NCI-H524 treated with DMSO at 0.1 percent for 48 hours (cell line): Measurements from ENCODE around the gene FREM2.
A peak's percentile ranks its signal among the peaks of the same experiment; 100 is the strongest.

Source experiments
- DNase-seq: peaks from one replicate; lab custom pipeline; 2025; lab: John Stamatoyannopoulos, UW

Gene FREM2

DNA sequence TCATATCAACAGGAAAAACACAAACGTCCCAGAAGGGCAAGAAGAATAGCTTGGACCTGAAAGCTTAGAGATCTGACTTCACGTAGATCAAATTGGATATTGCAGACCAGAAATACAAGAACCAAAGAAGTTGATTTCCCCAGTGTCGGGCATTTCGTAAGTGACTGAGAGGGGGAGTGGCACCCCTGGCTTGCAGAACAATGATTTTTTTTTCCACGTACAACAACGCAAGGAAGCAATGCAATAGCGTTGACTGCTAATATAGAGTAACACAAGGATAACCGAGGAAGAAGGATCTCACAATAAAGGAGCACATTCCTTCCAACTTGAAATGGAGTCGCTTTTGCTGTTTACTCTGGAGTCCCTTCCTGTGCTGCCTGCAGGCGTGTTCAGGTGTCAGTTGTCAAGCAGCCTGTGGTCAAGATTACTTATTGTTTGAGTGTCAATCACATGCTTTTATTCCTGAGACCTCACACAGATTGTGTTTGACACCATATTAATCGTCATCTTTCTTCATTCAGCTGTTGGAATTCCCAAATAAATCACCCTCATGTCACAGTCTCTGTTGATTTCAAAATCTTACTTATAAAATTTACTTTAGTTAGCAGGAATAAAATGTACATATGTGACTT is 139.4 kb downstream of the FREM2 start:
- DNase-seq, result no peak

DNA sequence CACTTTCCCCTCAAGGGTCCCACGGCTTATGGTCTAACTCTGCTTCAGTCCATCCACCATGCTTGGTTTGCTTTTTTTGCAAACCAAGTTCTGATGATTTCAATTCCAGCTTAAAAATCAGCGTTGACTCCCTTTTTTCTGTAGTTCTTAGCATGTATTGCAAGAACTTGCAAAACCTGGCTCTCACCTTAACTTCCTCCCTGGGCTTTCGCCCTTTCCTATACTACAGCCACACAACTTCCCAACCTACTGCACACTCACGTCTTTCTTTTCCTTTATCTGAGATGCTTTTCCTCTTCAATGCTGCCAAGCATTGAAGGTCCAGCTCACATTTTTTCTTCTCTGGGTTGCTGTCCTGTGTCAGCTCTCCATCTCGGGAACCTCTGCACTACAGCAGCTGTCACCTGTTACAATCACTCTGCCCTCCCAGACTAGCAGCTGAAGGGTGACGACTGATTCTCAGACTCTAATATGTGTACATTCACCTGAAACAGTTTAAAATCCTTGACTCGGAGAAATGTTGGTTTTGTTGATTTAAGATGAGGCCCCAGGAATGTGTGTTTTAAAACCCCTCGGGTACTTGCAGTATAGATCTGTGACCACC is 143.7 kb downstream of the FREM2 start:
- DNase-seq, result no peak

DNA sequence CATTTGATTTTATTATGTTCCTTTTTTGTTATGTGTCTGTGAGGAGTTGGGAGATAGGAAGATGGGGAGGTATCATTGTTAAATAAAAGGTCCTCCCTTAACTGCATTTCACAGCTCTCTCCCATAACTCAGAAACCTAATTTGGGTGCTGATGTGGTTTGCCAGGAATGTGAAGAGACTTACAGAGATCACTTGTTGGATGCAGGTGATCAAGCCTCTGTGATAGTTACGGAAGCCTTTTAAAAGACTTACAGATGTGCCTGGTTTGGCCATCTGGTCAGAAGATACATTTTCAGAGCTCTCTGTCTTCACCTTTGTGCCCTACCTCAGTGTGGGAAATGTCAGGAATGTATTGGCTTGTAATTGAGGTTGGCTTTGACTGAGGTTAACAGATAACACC is 157.7 kb downstream of the FREM2 start:
- DNase-seq, result no peak

DNA sequence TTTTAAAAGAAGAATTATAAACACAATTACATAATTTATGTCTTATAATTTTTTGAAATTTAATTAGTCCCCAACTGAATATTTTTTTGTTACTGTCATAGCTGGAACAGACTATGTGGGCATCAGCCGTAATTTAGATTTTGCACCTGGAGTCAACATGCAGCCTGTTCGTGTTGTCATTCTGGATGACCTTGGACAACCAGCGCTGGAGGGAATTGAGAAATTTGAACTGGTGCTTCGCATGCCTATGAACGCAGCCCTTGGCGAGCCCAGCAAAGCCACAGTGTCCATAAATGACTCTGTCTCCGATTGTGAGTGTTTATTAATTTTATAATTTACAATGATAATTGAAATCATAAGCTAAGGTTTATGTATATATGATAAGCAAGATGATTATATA is 161.5 kb downstream of the FREM2 start:
- DNase-seq, result no peak

DNA sequence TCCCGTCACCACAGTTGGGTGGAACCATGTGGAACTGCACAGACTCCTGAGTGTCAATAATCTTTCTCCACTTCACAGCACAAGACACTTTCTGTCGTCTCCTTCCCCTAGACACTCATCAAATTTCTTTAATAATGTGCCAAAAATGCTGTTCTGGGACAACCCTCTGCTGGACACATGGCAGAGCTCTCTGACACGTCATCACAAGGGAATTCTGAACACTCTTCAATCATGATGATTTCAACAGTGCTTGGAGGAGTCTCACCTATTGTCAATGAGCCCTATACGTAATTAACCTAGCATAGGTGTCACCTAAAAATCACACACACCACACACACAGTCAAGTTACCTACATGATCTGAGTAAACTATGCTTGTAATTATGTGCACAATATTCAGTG is 162.4 kb downstream of the FREM2 start:
- DNase-seq, result no peak

DNA sequence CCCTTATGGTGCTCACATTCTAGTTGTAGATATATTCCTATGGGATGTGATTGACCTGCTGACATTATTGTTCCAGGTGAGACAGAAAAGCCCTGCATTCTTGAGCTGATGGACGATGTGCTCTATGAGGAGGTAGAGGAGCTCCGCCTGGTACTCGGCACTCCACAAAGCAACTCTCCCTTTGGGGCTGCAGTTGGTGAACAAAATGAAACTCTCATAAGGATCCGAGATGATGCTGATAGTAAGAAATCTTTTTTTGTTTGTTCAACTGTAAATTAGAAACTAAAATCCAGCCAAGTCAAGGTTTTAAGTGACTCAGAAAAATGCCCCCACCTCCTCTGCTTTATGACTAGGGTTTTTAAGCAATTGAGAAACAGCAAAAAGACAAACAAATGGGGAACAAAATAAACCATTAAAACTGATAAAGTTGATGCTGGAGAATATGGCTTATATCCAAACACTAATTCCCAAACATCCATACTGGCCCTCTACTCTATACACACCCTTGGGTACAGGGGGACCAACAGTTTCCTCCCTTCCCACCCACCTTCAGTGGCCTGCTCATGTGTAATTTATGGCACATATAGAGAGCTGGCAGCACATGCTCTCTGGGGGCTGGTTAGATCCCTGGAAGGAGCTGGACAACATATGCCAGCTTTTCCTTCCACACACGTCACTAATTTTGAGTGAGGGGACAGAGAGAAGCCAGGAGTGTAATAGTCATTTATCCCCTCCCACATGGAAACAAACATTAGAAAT is 164.2 kb downstream of the FREM2 start:
- no peak for DNase-seq

DNA sequence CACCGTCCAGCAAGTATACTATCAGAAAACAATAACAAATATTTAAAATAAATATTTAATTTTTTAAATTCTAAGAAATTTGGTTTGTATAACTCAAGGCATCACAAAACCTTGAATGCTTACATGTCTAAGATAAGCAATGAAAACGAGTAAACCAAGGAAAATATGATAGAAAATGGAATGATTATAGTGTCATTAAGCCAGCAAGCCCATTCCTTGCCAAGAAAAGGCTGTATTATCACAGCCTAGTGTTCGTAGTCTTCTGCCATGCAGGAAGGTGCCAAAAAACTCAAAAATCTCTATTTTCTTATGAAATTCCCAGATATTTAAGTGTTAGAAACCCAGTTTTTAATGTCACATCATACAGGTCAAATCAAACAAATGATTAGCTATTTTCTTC is 167.3 kb downstream of the FREM2 start:
- DNase-seq, result no peak

DNA sequence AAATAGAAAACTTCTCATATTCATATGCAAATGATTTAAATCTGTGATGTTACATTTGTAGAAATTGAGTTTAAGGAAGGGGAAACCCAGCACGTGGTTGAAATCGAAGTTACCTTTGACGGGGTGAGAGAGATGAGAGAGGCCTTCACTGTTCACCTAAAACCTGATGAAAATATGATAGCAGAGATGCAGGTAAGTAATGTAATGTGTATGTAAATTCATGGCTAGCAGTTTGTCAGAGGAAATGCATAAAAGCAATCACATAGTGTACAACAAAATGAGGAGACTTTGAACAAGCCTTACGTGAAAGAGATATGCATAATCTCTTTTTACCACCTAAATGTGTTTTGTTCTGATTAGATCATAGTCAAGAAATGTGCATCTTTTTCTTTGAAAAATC is 169.2 kb downstream of the FREM2 start:
- no peak for DNase-seq

DNA sequence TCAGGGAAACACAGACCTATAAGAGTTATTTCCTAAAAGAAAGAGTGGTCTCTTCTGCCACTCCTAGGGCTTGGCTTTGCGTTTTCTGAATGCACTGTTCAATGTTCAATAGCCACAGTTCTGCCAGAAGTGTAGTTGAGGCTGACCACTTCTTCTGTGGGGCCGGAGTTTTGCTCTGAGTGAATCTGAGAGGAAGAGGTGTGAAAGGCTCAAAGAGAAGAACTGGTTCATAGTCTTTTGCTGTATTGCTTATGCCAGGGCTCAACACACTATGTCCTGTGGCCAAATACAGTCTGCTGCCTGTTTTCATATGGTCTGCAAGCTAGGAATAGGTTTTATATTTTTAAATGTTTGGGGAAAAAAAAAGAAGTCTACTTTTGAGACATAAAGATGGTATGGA is 175.6 kb downstream of the FREM2 start:
- DNase-seq, result no peak

DNA sequence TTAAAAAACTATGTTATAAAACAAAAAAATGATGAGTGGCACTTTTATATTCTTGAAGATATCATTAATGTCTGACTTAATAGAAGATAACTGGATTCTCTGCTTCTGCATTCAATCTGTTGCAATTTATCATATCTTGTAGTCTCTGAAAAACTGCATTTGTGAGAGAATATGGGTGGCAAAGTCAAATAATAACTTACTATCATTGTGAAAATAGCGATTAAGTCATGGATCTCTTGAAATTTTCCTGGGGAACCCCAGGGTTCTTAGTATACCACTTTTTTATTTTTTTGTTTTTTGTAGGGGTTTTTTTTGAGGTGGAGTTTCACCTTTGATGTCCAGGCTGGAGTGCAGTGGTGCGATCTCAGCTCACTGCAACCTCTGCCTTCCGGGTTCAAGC is 176.7 kb downstream of the FREM2 start:
- no peak for DNase-seq

DNA sequence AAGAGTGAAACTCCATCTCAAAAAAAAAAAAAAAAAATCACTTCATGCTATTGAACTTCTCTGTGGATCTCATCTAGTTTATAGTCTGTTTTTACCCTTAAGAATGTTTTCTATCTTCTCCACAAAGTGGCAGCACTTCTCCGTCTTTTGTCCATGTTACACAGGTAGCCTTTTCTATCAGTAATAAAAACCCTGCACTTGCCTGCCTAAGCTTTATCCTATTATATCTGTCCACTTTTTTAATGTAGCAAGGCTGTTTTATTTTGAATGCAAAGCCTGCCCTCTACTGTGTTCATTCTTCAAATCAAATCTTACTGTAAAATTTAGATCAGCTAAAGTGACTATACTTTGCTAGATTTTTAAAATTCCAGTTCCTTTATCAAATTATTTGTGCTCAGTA is 179.8 kb downstream of the FREM2 start:
- DNase-seq, result no peak

DNA sequence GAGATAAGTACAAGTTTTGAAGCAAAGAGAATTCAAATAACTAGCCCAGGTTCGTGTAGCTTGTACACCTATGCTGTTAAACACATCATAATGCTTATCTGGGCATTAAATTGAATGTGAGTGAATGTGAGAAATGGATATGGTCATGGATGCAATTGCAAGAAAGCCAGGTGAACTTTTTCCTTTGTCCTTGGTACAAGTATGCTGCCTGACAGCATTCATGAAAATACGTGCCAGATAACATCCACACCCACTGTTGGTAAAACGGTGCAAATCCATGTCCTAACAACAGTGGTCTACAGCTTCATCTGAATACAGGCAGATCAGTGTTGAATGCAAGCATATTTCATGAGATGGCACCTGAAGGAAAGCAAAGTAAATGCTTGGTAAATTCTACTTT is 181.5 kb downstream of the FREM2 start:
- no peak for DNase-seq

DNA sequence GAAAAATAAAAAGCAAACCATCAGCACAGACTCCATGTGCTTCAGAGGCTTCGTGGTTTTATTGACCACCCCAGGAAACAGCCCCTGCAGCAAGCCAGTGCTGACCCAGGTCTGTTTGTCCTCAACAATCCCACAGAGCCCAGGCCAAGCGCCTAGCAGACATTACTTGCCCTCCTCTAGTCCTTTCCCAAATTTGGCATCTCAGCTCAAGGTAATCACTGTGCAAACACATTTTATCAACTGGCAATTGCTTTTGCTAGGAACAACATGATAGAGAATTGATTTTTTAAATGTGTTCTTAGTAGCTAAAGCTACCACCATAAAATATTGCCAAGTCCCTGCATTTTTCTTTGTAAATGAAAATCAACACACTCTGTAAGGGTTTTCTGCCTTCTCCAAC is 182.0 kb downstream of the FREM2 start:
- no peak for DNase-seq

DNA sequence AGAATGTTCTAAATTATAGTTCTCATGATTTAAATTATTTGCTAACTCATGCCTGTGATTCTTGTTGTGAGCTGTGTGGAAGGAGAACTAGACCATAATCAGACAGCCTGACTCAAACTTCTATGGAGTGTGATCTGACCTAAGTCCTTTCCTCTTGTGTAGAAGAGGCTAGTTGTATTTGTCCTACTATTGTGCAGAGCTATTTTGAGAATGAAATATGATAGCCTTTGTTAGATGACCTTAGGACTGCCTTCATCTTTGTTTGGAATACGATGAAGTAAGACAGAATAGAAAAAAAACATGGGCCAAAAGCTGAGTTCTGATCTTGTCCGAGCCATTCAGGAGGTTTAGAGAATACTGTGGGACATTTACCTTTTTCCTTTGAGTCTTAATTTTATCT is 184.4 kb downstream of the FREM2 start:
- no peak for DNase-seq

DNA sequence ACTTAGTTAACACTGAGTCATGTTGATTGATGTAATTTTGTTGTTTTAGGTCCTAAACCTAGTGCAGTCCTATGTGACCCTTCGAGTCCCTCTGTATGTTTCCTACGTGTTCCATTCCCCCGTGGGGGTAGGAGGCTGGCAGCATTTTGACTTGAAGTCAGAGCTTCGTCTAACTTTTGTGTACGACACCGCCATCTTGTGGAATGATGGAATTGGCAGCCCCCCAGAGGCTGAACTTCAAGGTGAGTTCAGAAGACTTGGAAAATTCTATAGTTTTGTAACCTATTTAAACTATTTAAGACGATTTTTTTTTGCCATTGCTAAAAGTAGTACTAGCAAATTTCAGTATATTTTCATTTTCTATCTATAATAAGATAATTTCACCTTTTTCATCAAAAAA is 185.8 kb downstream of the FREM2 start:
- no peak for DNase-seq

DNA sequence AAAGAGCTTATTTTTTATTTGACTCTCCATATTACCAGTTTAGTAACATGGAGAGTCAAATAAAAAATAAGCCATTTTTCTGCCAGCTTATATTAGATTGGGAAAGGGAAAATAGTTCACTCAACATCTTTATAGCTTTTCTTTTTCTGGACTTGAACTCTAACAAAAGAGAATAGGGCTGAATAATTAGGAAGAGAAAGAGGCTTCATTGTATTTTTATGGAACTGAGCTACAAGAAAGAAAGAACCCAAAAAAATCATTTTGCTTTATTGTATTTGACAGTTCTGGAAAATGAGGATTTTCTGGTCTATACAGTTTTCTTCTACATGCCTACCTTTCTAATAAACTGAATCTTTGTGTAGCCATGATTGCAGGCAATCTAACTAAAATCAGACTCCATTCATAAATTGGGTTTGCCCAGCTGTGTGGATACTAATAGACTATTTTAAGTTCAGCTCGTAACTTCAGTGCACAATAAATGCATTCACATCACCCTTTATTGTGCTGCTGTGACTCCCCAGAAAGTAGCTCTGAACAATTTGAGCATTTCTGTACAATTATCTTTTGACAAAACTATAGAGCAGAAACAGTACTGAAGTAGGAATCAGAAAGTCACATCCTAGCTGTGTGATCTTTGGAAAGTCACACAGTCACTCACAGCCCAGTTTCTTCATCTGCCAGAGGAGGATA is 188.5 kb downstream of the FREM2 start:
- DNase-seq, result no peak

DNA sequence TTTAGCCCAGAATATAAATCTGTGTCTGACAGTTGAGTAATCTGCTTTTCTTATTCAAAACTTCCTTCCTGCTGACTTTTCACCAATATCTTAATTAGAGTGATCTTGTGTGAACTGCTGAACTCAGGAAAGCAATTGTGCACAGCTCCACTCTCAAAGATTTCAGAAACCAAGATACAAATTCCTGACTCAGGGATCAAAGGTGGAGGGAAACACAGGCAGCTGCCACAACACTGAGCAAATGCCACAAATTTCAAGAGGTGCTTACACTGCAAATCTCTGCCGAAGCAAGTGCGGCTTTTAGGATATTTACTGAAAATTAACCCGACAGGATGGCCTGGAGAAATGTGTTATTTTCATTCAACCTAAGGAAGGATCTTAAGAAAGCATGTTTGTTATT is 192.4 kb downstream of the FREM2 start:
- no peak for DNase-seq

DNA sequence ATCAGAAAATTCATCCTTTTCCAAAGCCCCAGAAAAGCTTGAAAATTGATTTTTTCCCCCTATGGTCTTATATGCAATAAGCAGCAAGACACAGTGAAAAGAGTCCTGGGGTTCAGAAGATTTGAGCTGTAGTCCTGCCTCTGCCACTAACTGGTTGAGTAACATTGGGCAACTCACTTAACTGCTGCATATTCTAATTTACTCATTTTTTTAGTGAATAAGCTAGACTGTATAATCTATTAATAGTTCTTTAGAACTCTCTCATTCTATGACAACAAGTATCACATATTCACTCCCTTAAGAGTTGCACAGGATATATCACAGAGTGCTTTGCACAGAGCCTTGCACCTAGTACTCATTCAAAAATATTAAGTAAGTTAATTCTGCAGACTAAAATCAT is 192.9 kb downstream of the FREM2 start:
- DNase-seq, result no peak

DNA sequence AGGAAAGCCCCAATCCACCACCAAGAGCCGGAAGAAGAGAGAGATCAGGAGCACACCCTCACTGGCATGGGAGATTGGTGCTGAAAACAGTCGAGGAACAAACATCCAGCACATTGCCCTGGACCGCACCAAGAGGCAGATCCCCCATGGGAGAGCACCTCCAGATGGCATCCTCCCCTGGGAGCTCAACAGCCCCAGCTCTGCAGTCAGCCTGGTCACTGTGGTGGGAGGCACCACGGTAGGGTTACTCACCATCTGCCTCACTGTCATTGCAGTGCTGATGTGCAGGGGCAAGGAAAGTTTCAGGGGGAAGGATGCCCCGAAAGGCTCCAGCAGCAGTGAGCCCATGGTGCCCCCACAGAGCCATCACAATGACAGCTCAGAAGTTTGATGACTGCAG is 193.5 kb downstream of the FREM2 start:
- peak; percentile 25 for DNase-seq

DNA sequence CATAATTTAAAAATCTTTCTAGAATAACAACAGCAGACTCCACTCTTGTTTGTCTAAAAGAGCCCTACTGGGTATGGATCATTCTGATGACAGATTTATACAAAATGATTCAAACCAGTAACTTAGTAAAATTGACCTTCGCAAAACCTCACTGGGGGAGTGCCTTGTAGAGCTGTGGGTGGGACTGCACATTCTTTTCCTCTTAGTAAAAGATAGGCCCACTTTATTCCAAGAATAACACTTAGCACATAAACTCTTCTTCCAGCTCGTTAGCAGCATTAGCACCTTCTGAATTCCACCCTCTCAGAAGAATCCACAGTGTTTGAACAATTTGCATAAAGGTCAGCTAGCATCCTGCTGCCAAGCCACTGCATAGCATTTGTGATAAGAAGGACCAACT is 196.9 kb downstream of the FREM2 start:
- DNase-seq, result no peak

DNA sequence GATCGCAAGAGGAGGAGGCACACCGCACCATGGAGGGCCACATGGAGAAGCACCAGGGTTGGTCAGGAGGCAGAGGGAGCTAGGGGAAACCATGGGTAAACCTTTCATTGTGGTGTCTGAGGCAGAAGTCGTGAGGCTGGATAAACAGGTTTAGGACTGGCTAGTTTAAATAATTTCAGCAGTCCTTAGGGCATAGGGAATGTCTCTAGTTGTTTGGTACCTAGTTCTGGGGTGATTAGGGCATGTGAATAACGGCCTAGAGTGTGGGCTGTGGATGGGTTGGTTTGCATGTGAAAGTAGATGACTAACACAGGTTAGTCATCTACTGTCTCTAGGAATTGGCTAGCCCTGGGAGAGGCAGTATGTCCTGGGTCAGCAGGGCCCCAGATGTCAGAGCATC is 201.4 kb downstream of the FREM2 start:
- DNase-seq, result no peak

DNA sequence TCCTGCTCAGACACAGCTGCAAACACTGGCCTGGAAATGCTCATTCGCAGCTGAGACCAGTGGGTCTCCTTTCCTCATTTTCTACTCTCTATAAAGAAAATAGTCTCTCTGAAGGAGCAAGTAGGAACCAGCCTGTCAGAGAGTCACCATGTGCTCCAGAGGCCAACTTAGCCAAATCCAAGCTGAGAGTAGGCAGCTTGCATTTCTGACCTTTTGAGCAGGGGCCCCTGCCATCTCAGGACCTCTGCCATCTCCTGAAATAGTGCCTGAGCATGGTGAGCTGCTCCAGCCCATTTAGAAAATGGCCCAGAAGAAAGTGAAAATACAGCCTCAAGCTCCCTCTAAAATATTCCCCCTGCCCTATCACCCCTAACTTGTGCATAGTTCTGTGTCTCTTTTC is 208.2 kb downstream of the FREM2 start:
- no peak for DNase-seq

DNA sequence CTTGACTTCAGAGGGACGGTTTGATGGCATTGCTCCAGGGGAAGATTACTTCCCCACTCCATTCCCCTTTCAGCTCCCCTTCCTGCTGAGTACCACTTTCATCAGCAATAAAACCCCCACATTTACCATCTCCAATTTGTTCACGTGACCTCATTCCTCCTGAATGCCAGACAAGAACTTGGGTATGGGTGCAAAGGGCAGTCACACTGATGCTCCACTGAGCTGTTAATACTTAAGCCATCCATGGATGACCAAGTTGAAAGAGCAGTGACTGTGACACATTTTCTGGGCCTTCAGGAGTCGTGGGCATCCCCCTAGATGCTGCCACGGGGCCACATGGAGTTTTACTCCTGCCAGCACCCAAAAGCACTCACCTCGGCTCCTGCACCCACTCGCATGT is 210.6 kb downstream of the FREM2 start:
- no peak for DNase-seq
